Panc1 (cell line): ENCODE results near the gene GOLGA6L2.

Experiments
- CTCF ChIP-seq: fragments of 450-650 bp; IDR thresholded peaks from 2 replicates; pipeline ENCODE4 v1.5.1; 2017; ENCODE audit warnings: mild to moderate bottlenecking
- POLR2AphosphoS5 ChIP-seq: IDR thresholded peaks from 2 replicates; pipeline ENCODE4 v1.6.1; 2012; ENCODE audit warnings: mild to moderate bottlenecking, low read depth, low read length, moderate library complexity
- SIN3A ChIP-seq: IDR thresholded peaks from 2 replicates; pipeline ENCODE4 v1.6.1; 2012; ENCODE audit warnings: low read depth, mild to moderate bottlenecking, low read length, moderate library complexity, borderline replicate concordance; ENCODE audit not compliant: insufficient read depth
- TCF7L2 ChIP-seq: IDR thresholded peaks from 2 replicates; pipeline ENCODE4 v1.6.1; 2011; ENCODE audit warnings: mild to moderate bottlenecking, low read depth, low read length, inconsistent platforms

- TF ChIP-seq CTCF: no peak
- TF ChIP-seq POLR2AphosphoS5: no peak
- TF ChIP-seq TCF7L2: no peak
- TF ChIP-seq SIN3A: no peak
These were observed 24.7 kb downstream of the GOLGA6L2 start for GRCh38 chr15:23422099-23422945.
